GM11168 (cell line): ENCODE measurements around the gene AMZ1.

ENCODE experiments used
- in situ Hi-C: fragments of 300-500 bp; cut with MboI; formaldehyde crosslinking; loops from one replicate; pipeline ENCODE4 v1.12.0; 2022; ENCODE audit warnings: low sequenced_read_pairs; ENCODE audit not compliant: unreplicated experiment

AMZ1 gene

GRCh38 chr7:2764621-2765020 is 76.6 kb downstream of the AMZ1 start:
- in situ Hi-C loops, result no loop called here
